ENCODE data around the gene SOWAHA.

- TF ChIP-seq, protein P1, sequence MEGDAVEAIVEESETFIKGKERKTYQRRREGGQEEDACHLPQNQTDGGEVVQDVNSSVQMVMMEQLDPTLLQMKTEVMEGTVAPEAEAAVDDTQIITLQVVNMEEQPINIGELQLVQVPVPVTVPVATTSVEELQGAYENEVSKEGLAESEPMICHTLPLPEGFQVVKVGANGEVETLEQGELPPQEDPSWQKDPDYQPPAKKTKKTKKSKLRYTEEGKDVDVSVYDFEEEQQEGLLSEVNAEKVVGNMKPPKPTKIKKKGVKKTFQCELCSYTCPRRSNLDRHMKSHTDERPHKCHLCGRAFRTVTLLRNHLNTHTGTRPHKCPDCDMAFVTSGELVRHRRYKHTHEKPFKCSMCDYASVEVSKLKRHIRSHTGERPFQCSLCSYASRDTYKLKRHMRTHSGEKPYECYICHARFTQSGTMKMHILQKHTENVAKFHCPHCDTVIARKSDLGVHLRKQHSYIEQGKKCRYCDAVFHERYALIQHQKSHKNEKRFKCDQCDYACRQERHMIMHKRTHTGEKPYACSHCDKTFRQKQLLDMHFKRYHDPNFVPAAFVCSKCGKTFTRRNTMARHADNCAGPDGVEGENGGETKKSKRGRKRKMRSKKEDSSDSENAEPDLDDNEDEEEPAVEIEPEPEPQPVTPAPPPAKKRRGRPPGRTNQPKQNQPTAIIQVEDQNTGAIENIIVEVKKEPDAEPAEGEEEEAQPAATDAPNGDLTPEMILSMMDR (IDR thresholded peaks at IDR 0.05; ENCODE audit: poor library complexity, severe bottlenecking): no peak
- TF ChIP-seq TAF1 (IDR thresholded peaks at IDR 0.05; ENCODE audit: low read depth) (no peak), SMC3 (conservative IDR thresholded peaks at IDR 0.05; ENCODE audit: poor library complexity) (no peak), EZH2 (IDR thresholded peaks at IDR 0.05; ENCODE audit: borderline replicate concordance, insufficient read depth, low read length, poor library complexity, severe bottlenecking) (no peak), POLR2AphosphoS5 (IDR thresholded peaks at IDR 0.05) (peak; percentile 28), EP300 (conservative IDR thresholded peaks at IDR 0.05; ENCODE audit: poor library complexity, severe bottlenecking) (no peak), MXI1 (conservative IDR thresholded peaks at IDR 0.05; ENCODE audit: poor library complexity, severe bottlenecking) (no peak)
Measured at GRCh38 chr5:132812781-132813598, at the start of gene SOWAHA.

Measured in neural cell (in vitro differentiated cells).